ENCODE data around the gene CYP4X1. TPM values are rescaled to one million over a fixed set of nuclear protein-coding genes. Genes with fewer than 3 reads are reported as not detected.

Gene CYP4X1
- total RNA-seq, 1 donor from 2014 or later = not detected

Other genes starting within 250 kb of the CYP4X1 start
- not detected in 2 replicates for gene CYP4B1, start 224.6 kb upstream of the CYP4X1 start, total RNA-seq
- not detected in 2 replicates for gene CYP4A11, start 82.2 kb upstream of the CYP4X1 start, total RNA-seq
- not detected in 2 replicates for gene CYP4Z1, start 43.6 kb downstream of the CYP4X1 start, total RNA-seq
- gene CYP4A22, start 113.8 kb downstream of the CYP4X1 start, total RNA-seq = not detected in 2 replicates
- not detected in 2 replicates for gene PDZK1IP1, start 166.4 kb downstream of the CYP4X1 start, total RNA-seq
- gene TAL1, start 208.6 kb downstream of the CYP4X1 start, total RNA-seq = not detected in 2 replicates

Measured in activated T-helper 1 cell treated with anti-CD3 and anti-CD28 coated beads, Interleukin-12 subunit alpha, Interleukin-12 subunit beta, Interleukin-2, Interleukin-4 antibody, amounts not matched to agents 30 ng/mL and 10 ng/mL and 1 ng/mL, durations not matched to agents 14 hours and 24 hours and 36 hours (primary cell).